ENCODE results near the gene LRRC47.
"Not testable (repeated sequence)": the region's sequence is repeated elsewhere in the genome, so short reads cannot be mapped to it uniquely, and the experiment has no call there.

- not testable (repeated sequence) for TF ChIP-seq ARNTL (CRISPR knock-in tag; IDR thresholded peaks at IDR 0.05; ENCODE audit: borderline replicate concordance, low read depth); SNAI2 (CRISPR knock-in tag; IDR thresholded peaks at IDR 0.05); CSDC2 (CRISPR knock-in tag; IDR thresholded peaks at IDR 0.05); PPARA (CRISPR knock-in tag; IDR thresholded peaks at IDR 0.05; ENCODE audit: borderline replicate concordance); ZNF565 (CRISPR knock-in tag; conservative IDR thresholded peaks at IDR 0.05; ENCODE audit: low read depth); ZNF70 (CRISPR knock-in tag; IDR thresholded peaks at IDR 0.05); TOX (CRISPR knock-in tag; IDR thresholded peaks at IDR 0.05; ENCODE audit: borderline replicate concordance); TCF4 (CRISPR knock-in tag; IDR thresholded peaks at IDR 0.05; ENCODE audit: borderline replicate concordance); TSHZ2 (CRISPR knock-in tag; IDR thresholded peaks at IDR 0.05); GLIS3 (CRISPR knock-in tag; IDR thresholded peaks at IDR 0.05)
- TF ChIP-seq, protein P1, sequence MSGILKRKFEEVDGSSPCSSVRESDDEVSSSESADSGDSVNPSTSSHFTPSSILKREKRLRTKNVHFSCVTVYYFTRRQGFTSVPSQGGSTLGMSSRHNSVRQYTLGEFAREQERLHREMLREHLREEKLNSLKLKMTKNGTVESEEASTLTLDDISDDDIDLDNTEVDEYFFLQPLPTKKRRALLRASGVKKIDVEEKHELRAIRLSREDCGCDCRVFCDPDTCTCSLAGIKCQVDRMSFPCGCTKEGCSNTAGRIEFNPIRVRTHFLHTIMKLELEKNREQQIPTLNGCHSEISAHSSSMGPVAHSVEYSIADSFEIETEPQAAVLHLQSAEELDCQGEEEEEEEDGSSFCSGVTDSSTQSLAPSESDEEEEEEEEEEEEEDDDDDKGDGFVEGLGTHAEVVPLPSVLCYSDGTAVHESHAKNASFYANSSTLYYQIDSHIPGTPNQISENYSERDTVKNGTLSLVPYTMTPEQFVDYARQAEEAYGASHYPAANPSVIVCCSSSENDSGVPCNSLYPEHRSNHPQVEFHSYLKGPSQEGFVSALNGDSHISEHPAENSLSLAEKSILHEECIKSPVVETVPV (CRISPR knock-in tag; IDR thresholded peaks at IDR 0.05) = not testable (repeated sequence)
Measured at GRCh38 chr1:3800795-3801194, 4.5 kb upstream of the LRRC47 start.

Measured in SK-N-SH treated with all-trans-retinoic acid at 6 μM for 48 hours (cell line).